Mesendoderm (in vitro differentiated cells): ENCODE measurements around the gene GRID2.
"Not testable (repeated sequence)": the region's sequence is repeated elsewhere in the genome, so short reads cannot be mapped to it uniquely, and the experiment has no call there.

Experiments
- DNase-seq: peaks from one replicate; pipeline ENCODE4 v3.0.0; 2013
- H2AK5ac ChIP-seq: 2 replicates; pipeline ENCODE4 v1.6.1; 2013; ENCODE audit warnings: low read length, inconsistent platforms
- H2BK120ac ChIP-seq: 2 replicates; pipeline ENCODE4 v1.6.1; 2013; ENCODE audit warnings: low read depth, mild to moderate bottlenecking, low read length, moderate library complexity, mixed read lengths
- H2BK15ac ChIP-seq: replicated peaks from 2 replicates; pipeline ENCODE4 v1.6.1; 2013; ENCODE audit warnings: low read depth, mild to moderate bottlenecking, moderate library complexity
- H2BK5ac ChIP-seq: 2 replicates; pipeline ENCODE4 v1.6.1; 2013; ENCODE audit warnings: low read length, inconsistent platforms
- H3K18ac ChIP-seq: 2 replicates; pipeline ENCODE4 v1.6.1; 2013; ENCODE audit warnings: mild to moderate bottlenecking, low read length, mixed read lengths
- H3K23ac ChIP-seq: one replicate; pipeline ENCODE4 v1.6.1; 2013; ENCODE audit warnings: low read length
- H3K27ac ChIP-seq: 2 replicates; pipeline ENCODE4 v1.5.1; 2013; ENCODE audit warnings: low read depth, mild to moderate bottlenecking, inconsistent platforms, low read length, moderate library complexity
- H3K27me3 ChIP-seq: 2 replicates; pipeline ENCODE4 v1.6.1; 2013; ENCODE audit warnings: low read length, control low read depth, mild to moderate bottlenecking, inconsistent platforms; ENCODE audit not compliant: insufficient read depth, poor library complexity
- H3K36me3 ChIP-seq: 2 replicates; pipeline ENCODE4 v1.6.1; 2013; ENCODE audit warnings: low read length, inconsistent platforms; ENCODE audit not compliant: control insufficient read depth, insufficient read depth
- H3K4ac ChIP-seq: one replicate; pipeline ENCODE4 v1.6.1; 2013; ENCODE audit warnings: low read depth, mild to moderate bottlenecking, low read length, moderate library complexity
- H3K4me1 ChIP-seq: 2 replicates; pipeline ENCODE4 v1.6.1; 2013; ENCODE audit warnings: low read depth, low read length, inconsistent platforms; ENCODE audit not compliant: control insufficient read depth
- H3K4me2 ChIP-seq: 2 replicates; pipeline ENCODE4 v1.6.1; 2013; ENCODE audit warnings: low read length
- H3K4me3 ChIP-seq: 2 replicates; pipeline ENCODE4 v1.5.1; 2013; ENCODE audit warnings: mild to moderate bottlenecking, low read length
- H3K56ac ChIP-seq: one replicate; pipeline ENCODE4 v1.6.1; 2013; ENCODE audit warnings: low read length
- H3K79me1 ChIP-seq: 2 replicates; pipeline ENCODE4 v1.6.1; 2013; ENCODE audit warnings: low read length, inconsistent platforms
- H3K79me2 ChIP-seq: 2 replicates; pipeline ENCODE4 v1.6.1; 2013; ENCODE audit warnings: mild to moderate bottlenecking, low read length; ENCODE audit not compliant: control insufficient read depth, insufficient read depth
- H3K9ac ChIP-seq: 2 replicates; pipeline ENCODE4 v1.6.1; 2013; ENCODE audit warnings: low read length, inconsistent platforms
- H4K5ac ChIP-seq: one replicate; pipeline ENCODE4 v1.6.1; 2013; ENCODE audit warnings: low read length
- H4K8ac ChIP-seq: one replicate; pipeline ENCODE4 v1.6.1; 2013; ENCODE audit warnings: low read depth, mild to moderate bottlenecking, control low read depth, low read length, moderate library complexity
- WGBS: extraction: QIAGEN DNeasy Blood & Tissue Kit; methylation state at CpG from one replicate; pipeline ENCODE4 v1.1.7; 2013; ENCODE audit warnings: low lambda C conversion rate, missing lambda C conversion rate; ENCODE audit not compliant: insufficient coverage; ENCODE audit errors: extremely low coverage; 5-methylcytosine and 5-hydroxymethylcytosine counted together

The GRID2 gene

GRCh38 chr4:92265798-92266197, 38.0 kb upstream of the GRID2 start:
- Histone ChIP-seq H2BK5ac (no peak overlapping the region), H4K8ac (no peak overlapping the region), H2AK5ac (no peak overlapping the region), H3K4me3 (no peak overlapping the region), H3K27me3 (no peaks in the 10 kb centered on the region), H3K36me3 (no peaks in the 10 kb centered on the region), H3K79me1 (no peaks in the 10 kb centered on the region), H3K4me1 (no peaks in the 10 kb centered on the region), H4K5ac (no peak overlapping the region), H3K23ac (no peak overlapping the region), H3K18ac (no peak overlapping the region), H3K27ac (no peak overlapping the region), H3K4me2 (no peak overlapping the region), H3K4ac (no peak overlapping the region), H2BK120ac (no peak overlapping the region), H3K56ac (no peak overlapping the region), H3K79me2 (peaks cover 8% of the 10 kb centered on the region), H2BK15ac (no peak overlapping the region), H3K9ac (no peak overlapping the region)
- no peak for DNase-seq

GRCh38 chr4:92266521-92266920, 37.2 kb upstream of the GRID2 start:
- no CpG with 5 or more reads among the region's 3 CpGs for WGBS
- no peak overlapping the region for H3K4ac ChIP-seq
- DNase-seq: no peak
- H3K27me3 ChIP-seq: no peaks in the 10 kb centered on the region
- H3K56ac ChIP-seq: no peak overlapping the region
- no peak overlapping the region for H2BK5ac ChIP-seq
- H4K5ac ChIP-seq: no peak overlapping the region
- no peak overlapping the region for H2AK5ac ChIP-seq
- no peak overlapping the region for H3K27ac ChIP-seq
- H3K79me2 ChIP-seq: peaks cover 11% of the 10 kb centered on the region
- no peak overlapping the region for H3K4me2 ChIP-seq
- H3K79me1 ChIP-seq: no peaks in the 10 kb centered on the region
- no peak overlapping the region for H4K8ac ChIP-seq
- H3K4me3 ChIP-seq: no peak overlapping the region
- H2BK120ac ChIP-seq: no peak overlapping the region
- no peak overlapping the region for H2BK15ac ChIP-seq
- no peak overlapping the region for H3K23ac ChIP-seq
- no peak overlapping the region for H3K18ac ChIP-seq
- no peak overlapping the region for H3K9ac ChIP-seq
- peaks cover 2% of the 10 kb centered on the region for H3K4me1 ChIP-seq
- H3K36me3 ChIP-seq: no peaks in the 10 kb centered on the region

GRCh38 chr4:92268642-92269041, 35.1 kb upstream of the GRID2 start:
- Histone ChIP-seq H3K36me3 (no peaks in the 10 kb centered on the region), H3K4me1 (peaks cover 2% of the 10 kb centered on the region), H3K56ac (no peak overlapping the region), H3K9ac (no peak overlapping the region), H2BK15ac (no peak overlapping the region), H3K18ac (no peak overlapping the region), H3K79me1 (no peaks in the 10 kb centered on the region), H3K4ac (no peak overlapping the region), H3K4me3 (no peak overlapping the region), H3K27me3 (no peaks in the 10 kb centered on the region), H3K79me2 (peaks cover 11% of the 10 kb centered on the region), H2AK5ac (no peak overlapping the region), H3K27ac (no peak overlapping the region), H4K5ac (no peak overlapping the region), H2BK120ac (no peak overlapping the region), H4K8ac (no peak overlapping the region), H3K23ac (no peak overlapping the region), H2BK5ac (no peak overlapping the region), H3K4me2 (no peak overlapping the region)
- WGBS: no CpG with 5 or more reads among the region's 4 CpGs
- no peak for DNase-seq

- H2BK5ac ChIP-seq: no peak overlapping the region
- peaks cover 15% of the 10 kb centered on the region for H3K79me2 ChIP-seq
- DNase-seq: peak; percentile 91
- no peak overlapping the region for H3K18ac ChIP-seq
- no peak overlapping the region for H4K5ac ChIP-seq
- H3K23ac ChIP-seq: no peak overlapping the region
- no peaks in the 10 kb centered on the region for H3K36me3 ChIP-seq
- no CpG with 5 or more reads among the region's 2 CpGs for WGBS
- peak overlapping the region; percentile 51 for H2BK120ac ChIP-seq
- no peak overlapping the region for H3K4me3 ChIP-seq
- no peak overlapping the region for H3K27ac ChIP-seq
- H3K9ac ChIP-seq: peak overlapping the region; percentile 41
- no peak overlapping the region for H2BK15ac ChIP-seq
- H3K4me1 ChIP-seq: peaks cover 2% of the 10 kb centered on the region
- no peaks in the 10 kb centered on the region for H3K27me3 ChIP-seq
- no peaks in the 10 kb centered on the region for H3K79me1 ChIP-seq
- no peak overlapping the region for H4K8ac ChIP-seq
- H2AK5ac ChIP-seq: no peak overlapping the region
- peak overlapping the region; percentile 39 for H3K4me2 ChIP-seq
- H3K56ac ChIP-seq: peak overlapping the region; percentile 67
- peak overlapping the region; percentile 36 for H3K4ac ChIP-seq
Measured at GRCh38 chr4:92270908-92271307, 32.9 kb upstream of the GRID2 start.

GRCh38 chr4:92271551-92271950, 32.2 kb upstream of the GRID2 start:
- not testable (repeated sequence) for DNase-seq, H3K18ac ChIP-seq, H3K36me3 ChIP-seq, H3K4me3 ChIP-seq, H3K79me1 ChIP-seq, H3K23ac ChIP-seq, H4K8ac ChIP-seq, H2BK5ac ChIP-seq, H3K4me2 ChIP-seq, H2BK15ac ChIP-seq, H2AK5ac ChIP-seq, H3K4me1 ChIP-seq, H3K4ac ChIP-seq, H2BK120ac ChIP-seq, H3K27me3 ChIP-seq, H4K5ac ChIP-seq, H3K27ac ChIP-seq
- Histone ChIP-seq H3K9ac (peak overlapping the region; percentile 41), H3K79me2 (peaks cover 18% of the 10 kb centered on the region), H3K56ac (peak overlapping the region; percentile 64)
- no CpG with 5 or more reads among the region's 4 CpGs for WGBS

- no CpG with 5 or more reads among the region's 8 CpGs for WGBS
- H3K27ac ChIP-seq: peak overlapping the region; percentile 88
- not testable (repeated sequence) for H2BK15ac ChIP-seq, H3K27me3 ChIP-seq, H4K5ac ChIP-seq, H3K4me3 ChIP-seq, H3K4me1 ChIP-seq, H3K36me3 ChIP-seq, H3K23ac ChIP-seq, H3K4me2 ChIP-seq, H2AK5ac ChIP-seq, H3K4ac ChIP-seq, H4K8ac ChIP-seq, H2BK120ac ChIP-seq, H3K79me1 ChIP-seq
- H3K9ac ChIP-seq: peak overlapping the region; percentile 65
- peak overlapping the region; percentile 82 for H3K56ac ChIP-seq
- H3K18ac ChIP-seq: peak overlapping the region; percentile 84
- peak overlapping the region; percentile 81 for H2BK5ac ChIP-seq
- peaks cover 11% of the 10 kb centered on the region for H3K79me2 ChIP-seq
- peak; percentile 71 for DNase-seq
Measured at GRCh38 chr4:92277057-92277881, 26.5 kb upstream of the GRID2 start.
